Superior temporal gyrus (tissue), 1 donor: ENCODE results near the gene FUT8.

ENCODE experiments used
- DNase-seq: peaks from one replicate; pipeline ENCODE4 v3.0.0-alpha.2; 2016; ENCODE audit errors: extremely low spot score

FUT8 gene

DNA sequence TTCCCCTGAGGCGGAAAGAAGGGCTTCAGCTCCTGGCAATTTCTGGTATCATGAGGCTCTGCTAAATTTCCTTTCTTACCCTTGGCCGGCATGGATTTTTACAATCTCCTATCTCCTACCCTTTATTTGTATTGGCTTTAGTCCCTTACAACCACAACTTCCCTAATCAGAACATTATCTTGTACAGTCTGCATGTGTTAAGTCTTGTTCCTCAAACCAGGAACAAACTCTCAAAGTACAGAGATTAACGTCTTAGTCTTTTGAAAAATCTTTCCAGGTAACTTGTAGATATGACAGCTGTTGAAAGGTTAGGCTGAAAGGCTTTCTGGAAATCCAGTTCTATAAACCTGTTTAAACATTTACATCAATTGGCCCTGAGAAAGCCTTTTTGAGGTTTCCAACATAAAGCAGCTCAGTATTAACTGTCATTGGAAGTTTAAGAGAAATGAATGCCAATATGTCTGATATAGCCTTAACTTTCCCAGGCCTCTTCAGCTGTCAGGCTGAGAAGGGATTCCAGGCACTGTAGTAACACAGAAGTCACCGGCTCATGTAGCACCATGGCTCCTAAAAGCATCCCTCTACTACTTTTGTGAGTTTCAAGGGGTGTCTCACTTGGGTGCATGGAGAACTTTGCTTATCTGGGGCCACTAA lies 360.5 kb downstream of the FUT8 start:
- DNase-seq: no peak

DNA sequence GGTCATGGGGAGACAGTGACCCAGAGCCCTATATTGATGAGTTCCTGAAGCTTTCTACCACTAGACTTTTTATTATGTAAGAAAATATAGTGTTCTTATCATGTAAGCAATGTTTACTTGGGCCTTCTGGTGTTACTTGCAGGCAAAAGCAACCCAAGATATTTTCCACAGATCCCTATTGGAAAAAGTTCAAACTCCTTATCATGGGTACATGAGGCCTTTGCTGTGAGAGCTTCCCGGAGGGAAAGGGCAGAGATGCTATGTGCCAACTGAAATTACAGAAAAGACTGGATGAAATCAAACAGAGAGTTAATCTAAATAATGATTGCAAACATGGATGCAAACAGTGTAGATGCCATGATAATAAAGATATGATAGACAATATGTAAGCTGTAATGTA lies 361.5 kb downstream of the FUT8 start:
- DNase-seq: no peak

DNA sequence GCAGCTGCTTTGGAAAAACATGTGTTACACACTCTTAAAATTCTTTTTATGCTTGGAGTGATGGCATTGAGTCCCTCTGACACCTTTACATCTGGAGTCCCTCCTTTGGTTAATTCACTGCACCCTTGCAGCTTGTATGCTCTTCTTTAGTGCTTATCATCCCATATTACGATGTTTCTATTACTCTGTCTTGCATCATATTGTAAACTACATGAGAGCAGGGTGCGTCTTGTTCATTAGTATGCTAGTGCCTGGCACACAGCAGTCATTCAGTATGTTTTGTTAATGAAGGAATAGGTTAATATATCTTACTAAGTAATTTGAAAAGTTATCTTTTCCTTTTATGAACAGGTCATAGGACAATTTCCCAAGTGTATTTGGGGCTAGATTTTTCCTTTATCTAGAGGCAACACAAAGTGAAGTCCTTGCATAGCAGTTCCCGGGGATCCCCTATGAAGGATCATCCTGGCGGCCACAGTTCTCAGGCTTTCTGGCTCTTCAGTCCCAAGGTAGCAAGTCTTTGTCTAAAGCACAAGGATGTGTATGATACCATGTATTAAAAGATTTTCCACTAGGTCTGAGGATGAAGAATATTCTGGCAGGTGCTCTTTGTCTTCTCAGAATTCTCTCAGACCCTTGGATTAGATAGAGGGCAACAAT lies 363.8 kb downstream of the FUT8 start:
- DNase-seq: no peak

DNA sequence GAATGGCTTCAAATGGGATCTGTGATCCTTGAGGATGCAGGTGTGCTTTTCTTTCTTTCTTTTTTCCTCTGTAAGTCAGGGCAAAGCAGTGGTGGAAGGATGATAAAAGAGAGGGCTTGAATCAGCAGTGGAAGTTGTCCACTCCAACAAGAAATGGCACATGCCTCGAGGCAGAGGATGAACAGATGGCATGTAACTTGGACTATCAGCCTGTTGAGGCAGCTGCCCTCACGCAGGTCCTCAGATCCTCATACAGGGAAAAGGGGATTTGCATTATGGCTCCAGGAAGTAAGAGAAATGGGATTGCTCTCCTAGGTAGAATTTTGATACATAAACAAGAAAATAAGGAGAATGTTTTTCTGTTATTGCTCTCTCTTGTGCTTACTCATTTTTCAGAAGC lies 368.0 kb downstream of the FUT8 start:
- DNase-seq: no peak

DNA sequence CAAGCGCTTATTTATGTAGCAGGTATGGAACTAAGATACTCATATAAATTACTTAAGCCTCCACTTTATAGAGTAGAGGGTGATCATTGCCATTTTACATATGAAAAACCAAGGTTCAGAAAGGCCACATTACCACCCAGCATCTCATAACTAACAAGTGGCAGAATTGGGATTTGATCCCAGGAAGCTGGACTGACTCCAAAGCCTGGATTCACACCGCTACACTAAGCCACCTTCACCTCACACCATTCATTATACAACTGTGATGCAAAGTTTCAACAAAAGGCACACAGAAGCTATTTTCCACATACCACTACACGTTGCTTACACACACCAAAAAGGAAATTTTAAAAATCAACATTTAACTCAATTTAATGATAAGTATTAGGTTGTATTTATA lies 370.6 kb downstream of the FUT8 start:
- DNase-seq: no peak

DNA sequence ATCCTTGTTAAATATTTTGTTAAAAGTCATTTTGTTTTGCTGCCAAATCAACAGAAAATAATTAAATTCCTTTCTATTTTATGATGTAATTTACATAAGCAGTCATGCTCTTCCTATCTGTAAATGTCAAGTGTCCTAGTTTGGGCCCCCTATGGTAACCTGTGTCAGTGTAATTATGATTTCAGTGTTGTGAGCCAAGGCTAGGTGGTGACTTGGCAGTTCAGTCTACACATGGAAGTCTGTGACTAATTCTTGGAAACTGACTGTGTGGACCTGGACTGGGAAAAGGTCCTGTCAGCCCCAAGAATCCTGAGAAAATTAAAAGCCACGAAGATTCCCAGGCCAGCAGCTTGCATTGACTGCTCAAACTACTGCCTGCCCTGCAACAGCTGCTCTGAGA lies 371.0 kb downstream of the FUT8 start:
- no peak for DNase-seq

DNA sequence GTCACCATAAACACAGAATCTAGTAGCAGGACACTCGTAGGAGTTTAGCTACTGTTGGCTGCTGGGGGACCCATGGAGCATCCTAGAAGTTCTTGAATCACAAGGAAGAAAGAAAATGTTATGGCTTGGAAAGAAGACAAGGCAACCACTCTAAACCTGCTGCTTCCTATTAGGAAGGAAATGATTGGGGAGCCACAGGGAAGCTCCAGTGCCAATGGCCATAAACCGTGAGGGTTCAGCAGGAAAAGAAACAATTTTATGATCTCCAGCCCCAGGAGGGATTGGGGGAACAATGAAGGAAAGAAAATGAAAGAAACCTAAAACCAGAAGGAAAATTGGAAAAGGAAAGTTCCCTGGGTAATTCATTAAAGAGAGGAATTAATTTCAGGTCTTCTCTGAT lies 372.0 kb downstream of the FUT8 start:
- DNase-seq: no peak

DNA sequence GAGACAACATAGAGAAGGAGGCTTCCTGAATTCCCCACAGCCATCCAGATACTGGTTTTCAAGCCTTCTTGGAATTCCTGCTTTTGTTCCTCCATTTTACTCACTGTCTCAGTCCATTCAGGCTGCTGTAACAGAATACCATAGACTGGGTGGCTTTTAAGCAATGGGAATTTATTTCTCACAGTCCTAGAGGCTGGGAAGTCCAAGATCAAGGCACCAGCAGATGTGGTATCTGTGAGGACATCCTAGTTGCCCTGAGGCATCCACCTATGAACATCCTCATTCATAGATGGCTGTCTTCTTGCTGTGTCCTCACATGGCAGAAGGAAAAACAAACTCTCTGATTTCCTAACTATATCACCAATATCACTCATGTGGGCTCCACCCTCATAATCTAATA lies 374.9 kb downstream of the FUT8 start:
- DNase-seq: no peak

DNA sequence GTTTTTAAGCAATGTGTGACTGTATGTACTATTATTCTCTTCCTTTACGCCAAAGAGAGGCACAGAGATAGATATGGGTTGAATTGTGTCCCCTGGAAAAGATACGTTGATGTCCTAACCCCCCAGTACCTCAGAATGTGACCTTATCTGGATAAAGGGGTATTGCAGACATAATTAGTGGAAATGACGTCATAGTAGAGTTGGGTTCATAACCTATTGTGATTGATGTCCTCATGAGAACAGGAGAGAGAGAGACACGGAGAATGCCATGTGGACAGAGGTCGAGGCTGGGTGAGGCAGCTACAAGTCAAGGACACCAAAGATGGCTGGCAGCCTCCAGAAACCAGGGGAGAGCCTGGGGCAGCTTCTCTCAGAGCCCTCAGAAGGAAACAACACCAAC lies 376.3 kb downstream of the FUT8 start:
- DNase-seq: no peak

DNA sequence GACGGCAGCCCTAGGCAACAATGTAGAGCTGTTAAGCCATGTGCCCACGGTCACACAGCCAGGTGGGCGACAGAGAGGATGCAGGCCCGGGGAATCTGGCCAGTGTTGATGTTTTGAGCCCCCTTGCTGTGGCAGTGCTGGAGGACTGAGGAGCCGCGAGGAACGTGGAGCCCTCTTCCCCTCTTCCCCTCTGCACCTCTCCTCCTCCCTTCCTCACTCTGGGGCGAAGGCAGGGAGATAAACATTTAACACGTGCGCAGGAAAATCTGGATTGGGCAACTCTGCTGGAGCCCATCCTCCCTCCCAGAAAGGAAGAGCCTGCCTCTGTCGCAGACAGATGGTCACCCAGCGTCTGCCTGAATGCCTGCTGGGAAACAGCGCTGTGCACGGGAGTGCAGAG lies 376.8 kb downstream of the FUT8 start:
- DNase-seq: no peak

DNA sequence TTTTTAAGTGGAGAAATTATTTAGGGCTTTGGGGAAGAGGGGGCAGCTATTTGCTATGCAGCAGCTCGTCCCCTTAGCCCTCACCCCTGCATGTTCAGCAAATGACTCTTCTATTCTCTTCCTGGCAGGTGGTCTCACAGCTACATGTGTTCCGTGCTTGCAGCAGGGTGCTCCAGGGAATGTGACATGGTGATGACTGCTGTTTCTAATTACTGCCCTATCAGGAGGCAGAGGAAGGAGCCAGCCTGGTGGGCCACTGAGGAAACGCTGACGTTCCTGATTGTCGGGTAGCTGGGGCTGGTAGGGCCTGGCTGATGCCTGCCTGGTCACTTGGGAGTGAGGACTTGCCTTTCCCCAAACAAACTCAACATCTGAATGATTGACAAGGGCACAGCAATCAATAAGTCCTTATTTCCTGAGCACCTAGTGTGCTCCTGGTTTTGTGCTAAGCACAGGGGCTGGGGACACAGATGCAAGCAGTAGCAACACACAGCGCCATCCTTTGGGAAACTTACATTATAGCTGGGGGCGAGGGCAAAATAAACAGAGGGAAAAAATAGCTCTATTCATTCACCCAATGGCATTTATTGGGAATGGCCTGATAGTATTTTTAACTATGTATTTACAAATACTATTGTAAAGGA lies 377.8 kb downstream of the FUT8 start:
- no peak for DNase-seq

DNA sequence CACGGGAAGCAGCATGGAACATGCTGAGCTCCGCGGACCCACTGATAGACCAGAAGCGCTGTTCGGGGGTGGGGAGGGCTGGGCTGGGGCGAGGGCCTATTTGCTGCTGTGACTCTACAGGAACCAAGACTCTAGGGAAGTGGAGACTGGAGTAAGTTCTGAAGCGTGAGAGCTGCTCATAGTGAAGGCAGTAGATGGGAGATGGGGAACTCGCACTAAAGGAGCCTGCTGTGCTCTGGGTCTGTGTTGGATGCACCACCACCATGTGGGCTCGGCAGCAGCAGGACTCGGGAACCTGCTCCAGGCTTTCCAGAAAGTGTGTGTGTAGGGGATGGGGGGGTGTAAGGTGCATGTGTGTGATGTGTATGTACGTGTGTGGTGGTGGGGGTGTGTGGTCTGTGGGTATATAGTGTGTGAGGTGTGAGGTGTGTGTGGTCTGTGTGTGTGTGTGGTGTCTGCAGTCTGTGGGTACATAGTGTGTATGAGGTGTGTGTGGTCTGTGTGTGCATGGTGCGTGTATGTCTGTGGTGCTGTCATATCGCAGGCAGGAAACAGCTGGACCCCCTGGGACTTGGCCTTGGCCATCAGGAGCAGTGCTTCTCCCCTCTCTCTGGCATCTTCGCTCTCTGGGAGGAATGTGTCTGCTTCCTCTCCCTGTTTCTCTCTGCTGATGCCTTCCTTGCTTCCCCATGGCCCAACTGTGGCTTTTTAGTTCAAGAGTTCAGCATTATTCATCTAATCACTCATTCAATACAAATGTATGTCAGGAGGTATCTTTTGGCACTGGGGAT lies 378.9 kb downstream of the FUT8 start:
- DNase-seq: no peak

DNA sequence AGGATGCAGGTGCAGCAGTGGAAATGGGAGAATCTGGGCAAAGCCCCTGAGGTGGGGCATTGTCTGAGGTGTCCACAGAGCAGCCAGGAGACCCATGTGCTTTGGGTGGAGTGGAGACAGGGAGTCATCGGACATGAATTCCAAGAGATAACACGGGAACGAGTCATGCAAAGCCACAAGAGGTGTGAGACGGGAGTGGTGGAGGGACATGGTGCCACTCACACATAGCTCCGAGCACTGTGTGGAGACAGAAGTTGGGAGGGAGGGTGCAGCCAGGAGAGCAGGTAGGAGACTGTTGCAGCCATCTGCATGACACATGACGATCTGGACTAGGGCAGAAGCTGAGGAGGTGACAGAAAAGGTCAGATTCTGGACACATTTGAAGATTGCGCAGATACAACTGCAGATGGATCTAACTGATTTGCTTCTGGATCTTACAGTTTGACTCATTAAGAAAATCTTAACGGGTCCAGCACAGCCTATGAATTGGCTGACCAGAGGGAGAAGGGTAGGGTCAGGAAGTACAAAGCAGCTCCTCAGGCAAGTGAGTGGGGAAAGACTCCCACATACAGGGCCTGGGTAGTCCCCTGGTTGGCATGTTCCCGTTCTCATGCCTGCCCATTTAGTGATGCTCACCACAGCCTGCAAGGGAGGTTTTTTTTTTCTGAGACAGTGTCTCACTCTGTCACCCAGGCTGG lies 379.8 kb downstream of the FUT8 start:
- no peak for DNase-seq
